A673 (cell line): ENCODE measurements around the gene KRIT1. TPM values are rescaled to one million over a fixed set of nuclear protein-coding genes. Genes with fewer than 3 reads are reported as not detected.
A peak's percentile ranks its signal among the peaks of the same experiment; 100 is the strongest.

Source experiments
- BruUV-seq: library from RNA; stranded (reverse); fragments of 400-500 nt; replicated peaks from 2 replicates; lab custom pipeline; 2021; lab: Mats Ljungman, UMichigan
- CTCF ChIA-PET: fragments of 300-600 bp; sonication (Branson Sonifier 250); formaldehyde crosslinking; loops from one replicate; lab custom pipeline; 2022; ENCODE audit warnings: antibody characterized with exemption; lab: Charles Lee
- POLR2A ChIA-PET: fragments of 300-600 bp; sonication (Branson Sonifier 250); formaldehyde crosslinking; loops from one replicate; lab custom pipeline; 2022; ENCODE audit warnings: antibody characterized with exemption; ENCODE audit not compliant: low non-redundant PET; lab: Charles Lee
- DNase-seq: peaks from one replicate; pipeline ENCODE4 v3.0.0-alpha.2; 2015; ENCODE audit warnings: low spot score
- H3K27ac ChIP-seq: fragments of 200-600 bp; sonication (generic); 2 replicates; pipeline ENCODE4 v1.5.1; 2016; ENCODE audit warnings: mixed run types, low read depth, mild to moderate bottlenecking, mixed read lengths, antibody characterized with exemption, low read length; ENCODE audit not compliant: poor library complexity, severe bottlenecking
- H3K27me3 ChIP-seq: fragments of 200-600 bp; sonication (generic); replicated peaks from 2 replicates; pipeline ENCODE4 v1.6.1; 2017; ENCODE audit warnings: mixed run types, low read depth, mild to moderate bottlenecking, mixed read lengths, antibody characterized with exemption, low read length; ENCODE audit not compliant: insufficient read depth, poor library complexity
- H3K36me3 ChIP-seq: fragments of 200-600 bp; sonication (generic); 2 replicates; pipeline ENCODE4 v1.6.1; 2016; ENCODE audit warnings: mixed run types, mild to moderate bottlenecking, mixed read lengths, antibody characterized with exemption, low read length; ENCODE audit not compliant: insufficient read depth, poor library complexity, severe bottlenecking
- H3K4me1 ChIP-seq: fragments of 200-600 bp; sonication (generic); 2 replicates; pipeline ENCODE4 v1.6.1; 2017; ENCODE audit warnings: mixed run types, mild to moderate bottlenecking, mixed read lengths, antibody characterized with exemption, low read length; ENCODE audit not compliant: insufficient read depth, poor library complexity, severe bottlenecking
- H3K4me3 ChIP-seq: fragments of 200-600 bp; sonication (generic); 2 replicates; pipeline ENCODE4 v1.5.1; 2016; ENCODE audit warnings: low read depth, mixed run types, mild to moderate bottlenecking, mixed read lengths, low read length; ENCODE audit not compliant: poor library complexity, severe bottlenecking
- H3K9me3 ChIP-seq: fragments of 200-600 bp; sonication (generic); 2 replicates; pipeline ENCODE4 v1.6.1; 2016; ENCODE audit warnings: mixed run types, low read depth, mild to moderate bottlenecking, mixed read lengths, antibody characterized with exemption, low read length; ENCODE audit not compliant: poor library complexity, severe bottlenecking
- EZH2 ChIP-seq: fragments of 200-600 bp; sonication (generic); IDR thresholded peaks from 2 replicates; pipeline ENCODE4 v1.6.1; 2017; ENCODE audit warnings: borderline replicate concordance, low read depth, mild to moderate bottlenecking, mixed read lengths, antibody characterized with exemption, low read length; ENCODE audit not compliant: poor library complexity, severe bottlenecking
- intact Hi-C: fragments of 100-400 bp; cut with micrococcal nuclease; formaldehyde crosslinking; loops from one replicate; pipeline ENCODE4 v1.10.0; 2022; ENCODE audit not compliant: unreplicated experiment
- total RNA-seq: library from RNA; stranded (reverse); gene quantifications from 2 replicates; pipeline ENCODE4 v1.2.3, GENCODE V29; 2021
- TF ChIP-seq, protein P1 (sequence below): fragments of 300-800, 200-600 bp; sonication (generic); conservative IDR thresholded peaks from 2 replicates; pipeline ENCODE4 v1.5.1; 2017; ENCODE audit warnings: low read depth, mild to moderate bottlenecking, antibody characterized with exemption, low read length, moderate library complexity, mixed read lengths

The KRIT1 gene
- total RNA-seq, 1 experiment from 2014 or later: 41.3 TPM

DNA sequence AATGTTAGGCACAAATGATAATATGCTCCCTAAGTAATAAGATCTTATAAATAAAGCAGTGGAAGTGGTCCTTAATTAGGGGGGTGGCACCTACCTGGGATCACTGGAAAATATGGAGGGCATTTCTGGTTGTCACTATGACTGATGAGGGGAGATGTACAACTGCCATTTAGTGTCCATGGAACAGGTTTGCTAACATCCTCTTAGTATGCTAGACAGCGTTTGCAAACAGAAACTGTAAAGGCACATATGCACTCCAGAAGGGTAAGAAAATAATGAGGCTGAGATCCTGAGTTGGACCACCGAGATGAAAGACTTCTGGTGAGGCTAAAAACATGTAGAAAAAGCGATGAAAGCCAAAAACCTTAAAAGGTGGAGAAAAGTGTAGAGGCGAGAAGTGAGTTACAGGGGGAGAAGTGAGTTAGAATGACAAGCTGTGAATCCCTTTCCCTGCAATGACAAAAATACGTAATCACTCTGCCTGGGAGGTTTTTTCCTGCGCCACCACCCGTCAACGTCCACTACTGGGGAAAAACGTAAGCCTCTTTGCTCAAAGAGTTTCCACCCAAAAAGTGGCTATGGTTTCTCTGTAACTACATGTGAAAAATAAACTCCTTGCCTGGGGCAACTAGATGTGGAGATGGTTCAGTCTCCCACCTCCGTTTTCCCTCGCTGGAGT, 767 bp downstream of the KRIT1 start:
- DNase-seq: no peak
- Histone ChIP-seq H3K9me3 (no peaks in the 10 kb centered on the region), H3K4me1 (peaks cover 20% of the 10 kb centered on the region), H3K4me3 (peak overlapping the region; percentile 83), H3K36me3 (peaks cover 21% of the 10 kb centered on the region), H3K27me3 (no peaks in the 10 kb centered on the region), H3K27ac (peak overlapping the region; percentile 83)
- BruUV-seq: no TSS peak
- CTCF ChIA-PET: interaction anchor here (1.1 kb wide), 1 partner anchor 68 kb away, joined by 3 read pairs; no protein-coding TSS in a partner anchor
- POLR2A ChIA-PET: no interaction called here
- intact Hi-C loops: no loop called here
- no peak for TF ChIP-seq EZH2
- TF ChIP-seq, protein P1, sequence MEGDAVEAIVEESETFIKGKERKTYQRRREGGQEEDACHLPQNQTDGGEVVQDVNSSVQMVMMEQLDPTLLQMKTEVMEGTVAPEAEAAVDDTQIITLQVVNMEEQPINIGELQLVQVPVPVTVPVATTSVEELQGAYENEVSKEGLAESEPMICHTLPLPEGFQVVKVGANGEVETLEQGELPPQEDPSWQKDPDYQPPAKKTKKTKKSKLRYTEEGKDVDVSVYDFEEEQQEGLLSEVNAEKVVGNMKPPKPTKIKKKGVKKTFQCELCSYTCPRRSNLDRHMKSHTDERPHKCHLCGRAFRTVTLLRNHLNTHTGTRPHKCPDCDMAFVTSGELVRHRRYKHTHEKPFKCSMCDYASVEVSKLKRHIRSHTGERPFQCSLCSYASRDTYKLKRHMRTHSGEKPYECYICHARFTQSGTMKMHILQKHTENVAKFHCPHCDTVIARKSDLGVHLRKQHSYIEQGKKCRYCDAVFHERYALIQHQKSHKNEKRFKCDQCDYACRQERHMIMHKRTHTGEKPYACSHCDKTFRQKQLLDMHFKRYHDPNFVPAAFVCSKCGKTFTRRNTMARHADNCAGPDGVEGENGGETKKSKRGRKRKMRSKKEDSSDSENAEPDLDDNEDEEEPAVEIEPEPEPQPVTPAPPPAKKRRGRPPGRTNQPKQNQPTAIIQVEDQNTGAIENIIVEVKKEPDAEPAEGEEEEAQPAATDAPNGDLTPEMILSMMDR: no peak

DNA sequence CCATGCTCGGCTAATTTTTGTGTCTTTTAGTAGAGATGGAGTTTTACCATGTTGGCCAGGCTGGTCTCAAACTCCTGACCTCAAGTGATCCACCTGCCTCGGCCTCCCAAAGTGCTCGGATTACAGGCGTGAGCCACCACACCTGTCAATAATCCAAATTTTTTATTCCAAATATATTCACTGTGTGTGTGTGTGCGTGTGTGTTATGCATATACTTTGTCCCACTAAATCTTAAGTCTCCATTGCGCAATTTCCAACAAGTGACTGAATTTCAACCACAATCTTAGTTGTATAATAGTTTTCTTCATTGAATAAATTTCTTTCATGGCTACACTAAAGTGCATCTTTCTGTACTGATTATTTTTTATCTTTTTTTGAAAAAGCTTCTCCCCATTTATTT, 2.7 kb downstream of the KRIT1 start:
- Histone ChIP-seq H3K9me3 (no peaks in the 10 kb centered on the region), H3K27me3 (no peaks in the 10 kb centered on the region), H3K36me3 (peaks cover 37% of the 10 kb centered on the region), H3K4me3 (no peak overlapping the region), H3K4me1 (peaks cover 20% of the 10 kb centered on the region), H3K27ac (no peak overlapping the region)
- TF ChIP-seq EZH2: no peak
- TF ChIP-seq, protein P1: no peak
- intact Hi-C loops: no loop called here
- CTCF ChIA-PET: no interaction called here
- DNase-seq: no peak
- BruUV-seq: no TSS peak
- POLR2A ChIA-PET: no interaction called here

DNA sequence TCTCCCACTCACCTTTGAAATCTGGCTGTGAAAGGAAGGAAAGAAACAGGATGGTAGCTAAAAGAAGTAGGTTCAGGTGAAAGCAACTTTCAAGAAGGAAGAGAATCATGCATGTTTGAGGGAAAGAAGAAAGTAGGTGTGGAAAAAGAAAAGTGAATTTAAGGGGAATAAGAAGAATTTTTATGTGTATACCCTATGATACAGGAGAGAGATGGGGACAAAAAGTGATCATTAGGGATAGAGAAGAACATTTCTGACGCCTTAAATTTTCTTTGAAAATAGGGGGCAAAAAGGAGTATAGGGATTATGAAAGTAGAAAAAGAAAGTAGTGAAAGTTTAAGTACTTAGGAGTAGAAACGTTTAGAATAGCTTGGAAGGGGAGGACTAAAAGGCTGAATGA, 15.2 kb downstream of the KRIT1 start:
- BruUV-seq: no TSS peak
- Histone ChIP-seq H3K27me3 (no peaks in the 10 kb centered on the region), H3K27ac (no peak overlapping the region), H3K36me3 (peaks cover 52% of the 10 kb centered on the region), H3K9me3 (no peaks in the 10 kb centered on the region), H3K4me1 (no peaks in the 10 kb centered on the region), H3K4me3 (no peak overlapping the region)
- intact Hi-C loops: no loop called here
- ChIA-PET POLR2A (no interaction called here), CTCF (no interaction called here)
- TF ChIP-seq EZH2: no peak
- TF ChIP-seq, protein P1: no peak
- DNase-seq: no peak
